Bronchial epithelial cell (primary cell): ENCODE data around the gene HLA-DRA. TPM values are rescaled to one million over a fixed set of nuclear protein-coding genes. Genes with fewer than 3 reads are reported as not detected.
A peak's percentile ranks its signal among the peaks of the same experiment; 100 is the strongest.
"Not testable (repeated sequence)": the region's sequence is repeated elsewhere in the genome, so short reads cannot be mapped to it uniquely, and the experiment has no call there.

ENCODE experiments used
- DNase-seq: peaks from one replicate; pipeline ENCODE4 v3.0.0-alpha.2; 2010; ENCODE audit warnings: low read depth
- FAIRE-seq: peaks from 2 replicates; lab custom pipeline; 2011; peaks lifted over from hg19 to GRCh38; lab: Jason Lieb, UNC
- H3K27me3 ChIP-seq: 2 replicates; pipeline ENCODE4 v1.5.1; 2011; ENCODE audit warnings: low read length; ENCODE audit not compliant: control insufficient read depth, insufficient read depth
- H3K36me3 ChIP-seq: 2 replicates; pipeline ENCODE4 v1.5.1; 2011; ENCODE audit warnings: low read length; ENCODE audit not compliant: control insufficient read depth, insufficient read depth
- H3K4me3 ChIP-seq: 2 replicates; pipeline ENCODE4 v1.5.1; 2011; ENCODE audit warnings: mild to moderate bottlenecking, low read depth, low read length, control low read depth
- total RNA-seq: library from RNA; depleted of rRNA; stranded (reverse); fragments of >200 nt; gene quantifications from 2 replicates; pipeline ENCODE4 v1.2.1, GENCODE V29; 2014
- TF ChIP-seq, protein P1 (sequence below): IDR thresholded peaks from 2 replicates; pipeline ENCODE4 v1.5.1; 2011; ENCODE audit warnings: mild to moderate bottlenecking, moderate library complexity, low read length, control low read depth, inconsistent platforms; ENCODE audit not compliant: insufficient read depth, severe bottlenecking

HLA-DRA gene
- total RNA-seq, 1 donor from 2014 or later: not detected

DNA sequence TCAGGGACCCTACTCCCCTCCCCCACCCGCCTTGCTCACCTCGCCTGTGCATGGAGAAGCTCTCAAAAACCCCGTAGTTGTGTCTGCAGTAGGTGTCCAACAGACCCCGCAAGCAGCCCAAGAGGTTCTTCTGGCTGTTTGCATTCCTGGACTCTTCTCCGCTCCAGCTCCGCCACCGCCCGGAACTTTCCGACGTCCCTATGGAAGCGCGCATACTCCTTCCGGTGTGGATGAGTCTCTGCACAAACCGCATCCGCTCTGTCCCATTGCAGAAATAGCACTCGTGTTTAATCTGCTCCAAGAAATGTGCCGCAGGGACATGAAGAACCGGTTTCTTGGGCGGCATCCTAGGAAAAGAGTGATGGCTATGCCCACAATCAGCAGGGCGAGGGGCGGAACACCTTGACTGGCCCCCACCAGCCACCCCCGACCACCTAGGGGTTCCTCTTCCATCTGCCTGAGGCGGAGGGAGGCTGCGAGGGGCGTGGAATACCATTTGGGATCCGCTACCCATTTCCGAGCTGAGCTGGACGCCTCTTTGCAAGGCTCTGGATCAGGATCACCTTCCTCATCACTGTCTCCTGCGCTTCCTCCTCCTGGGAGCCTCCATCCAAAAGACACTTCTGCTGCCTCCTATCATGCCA is 20.2 kb downstream of the HLA-DRA start:
- TF ChIP-seq, protein P1, sequence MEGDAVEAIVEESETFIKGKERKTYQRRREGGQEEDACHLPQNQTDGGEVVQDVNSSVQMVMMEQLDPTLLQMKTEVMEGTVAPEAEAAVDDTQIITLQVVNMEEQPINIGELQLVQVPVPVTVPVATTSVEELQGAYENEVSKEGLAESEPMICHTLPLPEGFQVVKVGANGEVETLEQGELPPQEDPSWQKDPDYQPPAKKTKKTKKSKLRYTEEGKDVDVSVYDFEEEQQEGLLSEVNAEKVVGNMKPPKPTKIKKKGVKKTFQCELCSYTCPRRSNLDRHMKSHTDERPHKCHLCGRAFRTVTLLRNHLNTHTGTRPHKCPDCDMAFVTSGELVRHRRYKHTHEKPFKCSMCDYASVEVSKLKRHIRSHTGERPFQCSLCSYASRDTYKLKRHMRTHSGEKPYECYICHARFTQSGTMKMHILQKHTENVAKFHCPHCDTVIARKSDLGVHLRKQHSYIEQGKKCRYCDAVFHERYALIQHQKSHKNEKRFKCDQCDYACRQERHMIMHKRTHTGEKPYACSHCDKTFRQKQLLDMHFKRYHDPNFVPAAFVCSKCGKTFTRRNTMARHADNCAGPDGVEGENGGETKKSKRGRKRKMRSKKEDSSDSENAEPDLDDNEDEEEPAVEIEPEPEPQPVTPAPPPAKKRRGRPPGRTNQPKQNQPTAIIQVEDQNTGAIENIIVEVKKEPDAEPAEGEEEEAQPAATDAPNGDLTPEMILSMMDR: no peak
- Histone ChIP-seq H3K4me3 (no peak overlapping the region), H3K36me3 (no peaks in the 10 kb centered on the region), H3K27me3 (no peaks in the 10 kb centered on the region)
- FAIRE-seq (no peak), DNase-seq (no peak)

DNA sequence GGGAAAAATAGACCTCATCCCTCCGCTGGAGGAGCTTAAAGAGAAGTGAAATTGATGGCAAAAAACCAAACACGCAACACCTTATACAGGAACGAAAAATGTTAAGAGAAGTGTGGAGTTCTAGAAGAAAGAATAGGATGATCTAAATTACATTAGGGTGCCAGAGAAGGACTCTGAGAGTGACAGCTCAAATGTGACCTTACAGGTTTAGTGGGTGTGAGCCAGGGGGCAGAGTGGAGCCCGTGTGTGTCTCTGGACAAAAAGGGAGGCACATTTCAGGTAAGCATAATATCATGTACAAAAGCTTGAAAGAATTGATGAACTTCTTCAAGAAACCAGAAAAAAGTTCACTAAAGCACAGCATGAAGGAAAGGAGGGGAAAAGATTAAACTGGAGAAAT is 20.8 kb downstream of the HLA-DRA start:
- H3K27me3 ChIP-seq: no peaks in the 10 kb centered on the region
- TF ChIP-seq, protein P1: no peak
- DNase-seq: no peak
- no peaks in the 10 kb centered on the region for H3K36me3 ChIP-seq
- no peak overlapping the region for H3K4me3 ChIP-seq
- FAIRE-seq: no peak

DNA sequence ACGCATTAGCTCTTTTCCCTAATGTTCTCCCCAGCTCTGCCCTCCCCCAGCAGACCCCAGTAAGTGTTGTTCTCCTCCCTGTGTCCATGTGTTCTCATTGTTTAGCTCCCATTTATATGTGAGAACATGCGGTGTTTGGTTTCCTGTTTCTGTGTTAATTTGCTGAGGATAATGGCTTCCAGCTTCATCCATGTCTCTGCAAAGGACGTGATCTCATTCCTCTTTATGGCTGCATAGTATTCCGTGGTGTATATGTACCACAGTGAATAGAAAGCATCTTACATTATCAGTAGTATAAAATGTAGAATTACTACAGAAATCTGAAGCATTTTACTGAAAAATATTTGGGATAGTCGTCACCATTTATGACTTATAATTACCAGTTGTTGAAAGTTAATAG is 21.8 kb downstream of the HLA-DRA start:
- FAIRE-seq (no peak), DNase-seq (no peak)
- Histone ChIP-seq H3K4me3 (no peak overlapping the region), H3K27me3 (no peaks in the 10 kb centered on the region), H3K36me3 (no peaks in the 10 kb centered on the region)
- TF ChIP-seq, protein P1: no peak

DNA sequence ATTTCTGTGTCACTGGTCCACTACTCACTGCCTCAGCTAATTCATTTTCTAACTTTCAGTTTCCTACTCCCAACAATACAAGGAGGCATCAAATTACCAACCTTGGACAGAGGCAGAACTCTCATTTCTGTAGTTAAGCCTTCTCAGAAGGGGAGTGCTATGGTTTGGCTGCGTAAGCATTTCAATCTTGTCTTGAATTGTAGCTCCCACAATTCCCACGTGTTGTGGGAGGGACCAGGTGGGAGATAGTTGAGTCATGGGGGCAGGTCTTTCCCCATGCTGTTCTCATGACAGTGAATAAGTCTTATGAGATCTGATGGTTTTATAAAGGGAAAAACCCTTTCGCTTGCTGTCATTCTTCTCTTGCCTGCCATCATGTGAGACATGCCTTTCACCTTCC is 22.9 kb downstream of the HLA-DRA start:
- peak; percentile 20 for DNase-seq
- H3K27me3 ChIP-seq: no peaks in the 10 kb centered on the region
- FAIRE-seq: no peak
- no peaks in the 10 kb centered on the region for H3K36me3 ChIP-seq
- H3K4me3 ChIP-seq: no peak overlapping the region
- TF ChIP-seq, protein P1: no peak

DNA sequence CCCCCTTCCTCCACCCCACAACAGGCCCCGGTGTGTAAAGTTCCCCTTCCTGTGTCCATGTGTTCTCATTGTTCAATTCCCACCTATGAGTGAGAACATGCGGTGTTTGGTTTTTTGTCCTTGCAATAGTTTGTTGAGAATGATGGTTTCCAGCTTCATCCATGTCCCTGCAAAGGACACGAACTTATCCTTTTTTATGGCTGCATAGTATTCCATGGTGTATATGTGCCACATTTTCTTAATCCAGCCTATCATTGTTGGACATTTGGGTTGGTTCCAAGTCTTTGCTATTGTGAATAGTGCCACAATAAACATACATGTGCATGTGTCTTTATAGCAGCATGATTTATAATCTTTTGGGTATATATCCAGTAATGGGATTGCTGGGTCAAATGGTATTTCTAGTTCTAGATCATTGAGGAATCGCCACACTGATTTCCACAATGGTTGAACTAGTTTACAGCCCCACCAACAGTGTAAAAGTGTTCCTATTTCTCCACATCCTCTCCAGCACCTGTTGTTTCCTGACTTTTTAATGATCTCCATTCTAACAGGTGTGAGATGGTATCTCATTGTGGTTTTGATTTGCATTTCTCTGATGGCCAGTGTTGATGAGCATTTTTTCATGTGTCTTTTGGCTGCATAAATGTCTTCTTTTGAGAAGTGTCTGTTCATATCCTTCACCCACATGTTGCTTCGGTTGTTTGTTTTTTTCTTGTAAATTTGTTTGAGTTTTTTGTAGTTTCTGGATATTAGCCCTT is 28.2 kb downstream of the HLA-DRA start:
- DNase-seq, H3K27me3 ChIP-seq, H3K4me3 ChIP-seq, FAIRE-seq, H3K36me3 ChIP-seq: not testable (repeated sequence)

DNA sequence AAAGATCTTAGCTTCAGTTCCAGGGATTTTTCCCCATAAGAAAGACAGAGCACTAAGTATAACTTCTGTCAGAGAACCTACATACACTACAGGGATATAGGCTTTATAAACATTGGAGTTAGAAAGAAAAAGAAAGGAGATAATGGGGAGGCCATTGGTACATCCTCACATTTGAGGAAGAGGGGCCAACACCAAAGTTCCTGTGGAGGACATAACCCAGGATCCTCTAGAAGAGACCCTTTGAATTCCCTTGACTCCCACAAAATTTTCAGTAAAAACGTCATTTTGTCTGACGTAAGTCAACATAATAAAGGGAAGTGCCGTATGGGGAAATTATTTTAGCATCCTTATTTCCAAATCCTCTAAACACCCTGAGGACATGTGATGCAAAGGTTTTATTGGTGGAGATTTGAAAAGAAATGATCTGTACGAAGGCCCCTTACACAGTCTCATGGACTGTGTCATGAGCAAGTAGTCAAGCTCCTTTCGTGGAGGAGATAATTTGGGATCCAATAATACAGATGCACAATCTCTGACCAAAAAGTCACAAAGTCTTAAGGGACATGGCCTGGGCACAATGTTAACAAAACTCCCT is 33.2 kb downstream of the HLA-DRA start:
- FAIRE-seq (no peak), DNase-seq (no peak)
- Histone ChIP-seq H3K27me3 (no peaks in the 10 kb centered on the region), H3K4me3 (no peak overlapping the region), H3K36me3 (no peaks in the 10 kb centered on the region)
- TF ChIP-seq, protein P1: no peak

DNA sequence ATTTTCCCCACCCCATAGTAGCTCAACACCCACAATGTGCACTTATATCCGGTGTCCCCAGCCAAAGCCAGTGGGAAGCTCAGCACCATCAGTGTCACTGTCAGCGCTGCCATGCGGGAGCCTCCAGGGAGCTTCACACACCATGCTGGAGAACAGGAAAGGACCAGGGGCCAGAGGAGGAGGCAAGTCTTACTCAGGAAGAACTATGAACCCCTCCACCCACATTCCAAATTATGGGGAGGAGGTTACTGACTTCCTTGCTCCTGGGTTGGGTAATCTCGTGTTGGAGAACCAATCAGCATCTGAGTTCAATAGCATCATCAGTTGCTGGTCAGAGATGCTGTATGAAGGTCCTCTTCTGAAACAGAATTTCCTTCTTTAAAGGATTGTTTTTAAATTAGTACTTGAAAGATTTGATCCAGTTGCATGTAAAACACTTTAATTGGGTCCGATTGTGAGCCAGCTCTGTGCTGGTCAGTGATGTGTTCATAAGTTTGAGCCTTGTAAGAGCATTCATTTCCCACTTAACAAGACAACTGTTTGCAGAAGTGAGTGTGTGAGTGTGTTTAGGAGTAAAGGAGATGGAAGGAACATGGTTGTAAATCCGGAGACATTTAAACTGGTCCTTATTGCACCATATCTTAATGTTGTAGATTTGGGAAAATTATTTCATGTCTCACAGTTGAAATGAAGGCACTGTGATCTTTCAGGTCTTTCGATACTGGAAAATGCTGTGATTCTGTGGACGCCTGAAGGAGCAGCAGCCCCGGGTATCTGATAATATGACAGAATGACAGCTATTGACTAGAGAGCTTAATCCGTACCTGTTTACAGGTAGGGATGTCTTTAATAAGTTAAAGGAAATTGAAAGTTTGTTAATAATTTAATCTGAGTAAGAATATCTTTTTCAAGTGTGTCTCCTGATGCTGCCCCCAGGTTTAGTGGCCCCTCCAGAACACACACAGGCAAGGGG is 34.0 kb downstream of the HLA-DRA start:
- not testable (repeated sequence) for FAIRE-seq, H3K27me3 ChIP-seq, H3K36me3 ChIP-seq, H3K4me3 ChIP-seq, DNase-seq
